GM19438 (cell line): ENCODE measurements around the gene POGLUT2.
"Not testable (repeated sequence)": the region's sequence is repeated elsewhere in the genome, so short reads cannot be mapped to it uniquely, and the experiment has no call there.

ENCODE experiments used
- ATAC-seq: cut with Tn5 transposase; IDR thresholded peaks from one replicate; pipeline ENCODE4 v1.9.1; 2021; ENCODE audit warnings: low read depth; ENCODE audit not compliant: unreplicated experiment

POGLUT2 gene

DNA sequence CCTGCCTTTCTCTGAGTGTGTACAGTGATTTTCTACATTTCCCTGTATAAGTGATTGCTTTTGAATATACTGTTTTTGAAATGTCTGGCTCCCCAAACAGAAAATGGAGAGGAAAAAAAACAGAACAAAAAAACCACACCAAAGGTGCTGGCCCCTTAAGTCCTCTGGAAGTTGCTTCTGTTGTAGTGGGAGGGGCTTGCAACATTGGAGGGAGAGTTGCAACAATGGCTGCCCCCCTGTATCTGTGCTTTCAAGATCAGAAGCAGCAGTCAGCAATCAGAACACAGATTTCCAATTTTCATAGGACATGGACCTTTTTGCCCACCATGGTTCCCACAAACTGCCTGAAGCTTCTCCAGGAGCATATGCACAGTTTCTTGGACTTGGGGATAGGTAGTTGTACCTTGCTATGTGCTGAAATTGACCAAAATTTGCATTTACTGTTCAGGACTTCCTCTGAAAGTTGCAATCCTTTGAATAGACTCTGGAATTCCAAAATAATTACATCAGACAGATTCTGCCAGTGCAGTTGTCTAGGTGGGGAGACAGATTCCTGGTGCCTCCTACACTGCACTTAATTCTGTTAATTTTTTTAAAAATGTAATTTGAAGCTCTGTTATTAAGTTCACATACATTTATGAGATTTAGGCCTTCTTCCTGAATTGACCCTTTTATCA is 14.0 kb upstream of the POGLUT2 start:
- no peak for ATAC-seq

DNA sequence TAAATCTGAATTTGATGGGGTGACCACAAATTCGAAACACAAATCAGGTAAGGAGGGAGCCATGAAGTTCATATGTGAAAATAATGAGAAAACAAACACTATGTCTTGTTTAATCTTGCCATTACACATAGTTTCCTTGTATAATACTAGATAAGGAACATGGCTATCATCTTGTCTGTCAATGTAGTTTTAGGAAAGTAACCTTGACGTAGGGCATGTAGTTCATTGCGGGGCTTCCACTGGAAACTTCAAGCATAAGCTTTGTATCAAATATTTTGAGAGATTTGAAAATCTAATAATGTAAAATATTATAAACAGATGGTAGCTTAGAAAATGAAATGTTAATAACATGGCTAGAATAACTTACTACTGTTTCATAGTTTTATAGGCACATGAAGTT is 8.9 kb upstream of the POGLUT2 start:
- no peak for ATAC-seq

DNA sequence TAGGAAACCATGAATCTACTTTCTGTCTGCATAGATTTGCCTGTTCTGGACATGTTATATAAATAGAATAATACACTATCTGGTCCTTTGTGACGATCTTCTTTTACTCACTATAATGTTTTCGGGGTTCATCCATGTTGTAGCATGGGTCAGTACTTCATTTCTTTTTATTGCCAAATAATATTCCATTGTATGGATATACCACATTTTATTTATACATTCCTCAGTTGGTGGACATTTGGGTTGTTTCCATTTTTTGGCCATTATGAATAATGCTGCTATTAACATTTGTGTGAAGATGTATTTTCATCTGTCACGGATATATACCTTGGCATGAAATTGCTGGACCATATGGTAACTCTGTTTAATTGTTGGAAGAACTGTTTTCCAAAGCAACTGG is 6.9 kb upstream of the POGLUT2 start:
- ATAC-seq: no peak

DNA sequence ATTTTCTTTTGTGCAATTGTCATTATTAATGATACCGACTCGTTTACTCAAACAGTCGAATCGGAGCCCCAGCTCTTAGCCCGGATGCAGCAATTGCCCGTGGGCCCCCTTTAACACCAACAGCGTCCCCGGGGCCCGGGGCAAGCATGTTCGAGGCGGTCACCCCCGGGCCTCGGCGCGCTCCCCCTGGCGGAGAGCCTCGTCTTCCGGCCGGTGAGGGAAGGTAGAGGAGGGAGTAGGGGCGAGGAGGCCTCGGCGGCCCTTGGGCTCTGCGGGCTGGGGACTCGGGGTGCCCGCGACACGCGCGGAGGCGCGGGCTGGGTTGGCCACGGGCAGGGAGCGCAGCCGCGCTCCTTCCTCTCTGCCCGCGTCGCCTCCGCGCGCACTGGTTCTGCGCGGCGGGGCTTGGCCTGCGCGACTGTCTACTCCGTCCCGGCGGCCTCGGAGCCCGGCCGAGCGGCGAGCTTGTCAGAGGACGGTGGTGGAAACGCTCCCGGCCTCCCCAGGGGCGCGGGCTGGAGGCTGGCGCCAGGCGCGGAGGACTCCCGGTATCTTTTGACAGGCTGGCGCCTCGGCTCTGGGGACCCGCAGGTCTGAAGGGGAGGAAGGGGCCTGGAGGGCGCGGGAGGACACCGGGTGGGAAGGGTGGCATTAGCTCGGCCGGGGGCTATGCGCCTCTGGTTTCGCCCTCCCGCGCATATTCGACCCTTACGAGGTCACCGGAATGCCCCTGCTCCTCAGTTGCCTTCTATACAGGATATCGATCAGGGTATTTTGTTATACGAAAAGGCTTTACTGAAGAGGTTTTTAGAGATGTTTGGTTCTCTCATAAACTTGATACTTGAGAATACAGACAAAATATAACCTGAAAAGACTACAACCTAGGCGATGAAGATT is 1.6 kb upstream of the POGLUT2 start:
- peak; percentile 69 for ATAC-seq

DNA sequence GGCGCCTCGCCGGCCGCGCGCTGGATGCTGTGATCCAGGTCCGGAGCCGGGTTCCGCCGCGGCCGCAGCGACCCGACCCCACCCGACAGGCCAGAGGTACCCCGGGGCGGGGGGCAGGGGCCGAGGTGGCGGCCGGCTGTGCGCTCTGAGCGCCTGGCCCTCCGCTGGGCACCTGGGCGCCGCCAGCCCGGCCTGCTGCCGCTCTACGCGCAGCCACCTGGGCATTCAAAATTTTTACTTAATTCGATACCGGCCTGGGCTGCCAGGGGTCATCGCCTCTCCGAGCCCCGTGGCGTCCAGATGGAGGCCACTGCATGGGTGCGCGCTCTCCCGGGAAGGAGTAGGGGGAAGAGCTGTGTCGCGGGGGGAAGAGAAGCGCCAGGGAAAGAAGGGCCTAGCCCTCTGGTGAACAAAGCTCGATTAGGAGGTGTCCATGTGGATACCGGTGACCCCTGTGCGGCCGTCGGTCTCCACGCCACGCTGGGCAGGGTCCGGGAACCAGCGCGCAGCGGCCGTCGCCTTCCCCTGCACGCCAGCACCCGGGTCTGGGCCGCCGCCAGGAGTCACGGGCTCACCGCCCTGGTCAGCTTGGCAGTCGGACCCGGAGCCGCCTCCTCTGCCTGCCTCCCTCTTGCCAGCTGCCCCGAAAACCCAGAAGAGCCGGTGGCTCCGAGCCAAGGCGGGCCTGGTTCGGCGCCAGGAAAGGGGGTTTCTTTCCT is 809 bp upstream of the POGLUT2 start:
- peak; percentile 10 for ATAC-seq

DNA sequence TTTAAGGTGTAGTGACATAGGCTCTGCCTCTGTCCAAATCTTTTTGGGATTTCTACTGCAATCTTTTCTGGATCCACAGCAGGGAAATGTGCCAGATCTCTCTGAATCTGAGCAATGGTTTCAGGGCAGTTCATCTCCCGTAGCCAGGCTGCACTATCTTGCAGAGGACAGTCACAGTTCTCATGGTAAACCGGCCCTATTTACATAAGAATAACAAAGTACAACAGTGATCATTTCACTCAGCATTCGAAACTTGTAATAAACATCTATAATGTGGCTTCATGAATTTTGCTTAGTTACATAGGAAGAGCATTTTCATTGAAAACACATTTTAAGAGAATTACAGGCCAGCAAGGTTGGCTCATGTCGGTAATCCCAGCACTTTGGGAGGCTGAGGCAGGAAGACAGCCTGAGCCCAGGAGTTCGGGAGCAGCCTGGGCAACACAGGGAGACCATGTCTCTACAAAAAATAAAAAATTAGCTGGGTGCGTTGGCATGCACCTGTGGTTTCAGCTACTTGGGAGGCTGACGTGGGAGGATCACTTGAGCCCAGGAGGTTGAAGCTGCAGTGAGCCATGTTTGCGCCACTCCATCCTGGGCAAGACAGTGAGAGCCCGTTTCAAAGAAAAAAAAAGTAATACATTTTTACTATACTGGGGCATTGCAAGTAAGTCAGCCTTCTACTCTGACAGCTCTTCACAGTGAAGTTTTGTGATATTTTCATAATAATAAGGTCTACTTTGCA is 5.0 kb downstream of the POGLUT2 start:
- ATAC-seq: no peak

DNA sequence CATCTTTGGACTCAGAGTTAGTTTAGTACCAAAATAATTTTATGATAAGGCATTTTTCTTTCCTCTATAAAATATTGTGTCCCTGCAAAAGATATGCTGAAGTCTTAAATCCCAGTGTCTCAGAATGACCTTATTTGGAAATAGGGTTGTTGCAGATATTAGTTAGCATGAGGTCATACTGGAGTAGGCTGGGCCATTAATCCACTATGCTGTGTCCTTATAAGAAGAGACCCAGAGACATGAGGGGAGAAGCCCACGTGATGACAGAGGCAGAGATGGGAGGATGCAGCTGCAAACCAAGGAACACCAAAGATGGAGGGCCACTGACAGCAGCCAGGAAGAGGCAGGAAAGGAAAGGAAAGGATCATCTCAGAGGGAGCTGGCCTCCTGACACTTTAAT is 6.4 kb downstream of the POGLUT2 start:
- no peak for ATAC-seq

DNA sequence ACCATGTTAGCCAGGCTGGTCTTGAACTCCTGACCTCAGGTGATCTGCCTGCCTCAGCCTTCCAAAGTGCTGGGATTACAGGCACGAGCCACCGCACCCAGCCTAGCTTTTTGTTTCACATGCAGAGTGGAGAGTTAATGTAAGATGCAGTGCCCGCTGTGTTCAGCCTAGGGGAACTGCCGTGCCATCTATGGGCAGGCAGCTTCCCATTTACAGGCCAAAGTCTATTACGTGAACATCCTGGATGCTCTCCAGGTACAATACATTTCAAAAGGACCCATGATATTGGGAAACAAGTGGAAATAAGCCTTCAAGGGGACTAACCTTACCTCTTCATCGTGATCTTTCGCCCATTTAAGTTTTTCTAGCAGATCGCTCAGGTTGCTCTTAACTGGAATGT is 10.1 kb downstream of the POGLUT2 start:
- no peak for ATAC-seq

DNA sequence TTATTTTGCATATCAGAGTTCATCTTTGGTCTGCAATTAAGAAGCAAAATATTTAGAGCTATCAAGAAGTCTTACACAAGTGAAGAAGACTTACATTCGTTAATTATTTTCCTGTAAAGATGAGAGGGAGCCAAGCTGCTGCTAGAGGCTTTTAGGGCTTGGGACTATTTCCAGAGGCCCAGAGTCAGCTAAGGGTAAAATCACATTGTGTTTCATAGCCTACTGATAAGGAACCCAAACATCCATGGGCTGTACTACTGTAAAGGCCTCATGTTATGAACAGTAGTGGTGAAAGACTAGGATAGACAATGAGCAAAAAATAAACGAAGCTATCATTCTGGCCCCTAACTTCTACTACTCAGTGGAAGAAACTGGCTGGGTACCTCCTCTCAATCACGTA is 14.3 kb downstream of the POGLUT2 start:
- no peak for ATAC-seq

DNA sequence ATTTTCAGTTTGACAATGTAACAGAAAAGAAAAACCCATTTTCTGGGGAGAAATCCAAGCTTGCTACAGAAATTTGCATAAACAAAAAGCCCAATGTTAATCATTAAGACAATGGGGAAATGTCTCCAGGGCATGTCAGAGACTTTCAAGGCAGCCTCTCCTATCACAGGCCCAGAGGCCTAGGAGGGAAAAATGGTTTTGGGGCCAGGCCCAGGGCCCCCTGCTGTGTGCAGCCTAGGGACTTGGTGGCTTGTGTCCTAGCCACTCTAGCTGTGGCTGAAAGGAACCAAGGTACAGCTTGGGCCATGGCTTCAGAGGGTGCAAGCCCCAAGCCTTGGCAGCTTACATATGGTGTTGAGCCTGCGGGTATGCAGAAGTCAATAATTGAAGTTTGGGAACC is 17.2 kb downstream of the POGLUT2 start:
- no peak for ATAC-seq

DNA sequence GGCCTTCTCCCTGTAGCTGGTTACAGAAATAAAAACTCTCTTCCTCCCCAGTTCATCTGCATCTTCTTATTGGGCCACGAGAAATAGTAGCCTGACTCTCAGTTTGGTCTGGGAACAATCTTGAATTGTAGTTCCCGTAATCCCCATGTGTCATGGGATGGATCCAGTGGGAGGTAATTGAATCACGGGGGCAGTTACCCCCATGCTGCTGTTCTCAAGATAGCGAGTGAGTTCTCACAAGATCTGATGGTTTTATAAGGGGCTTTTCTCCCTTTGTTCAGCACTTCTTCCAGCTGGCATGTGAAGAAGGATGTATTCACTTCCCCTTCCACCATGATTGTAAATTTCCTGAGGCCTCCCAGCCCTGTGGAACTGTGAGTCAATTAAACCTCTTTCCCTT is 18.1 kb downstream of the POGLUT2 start:
- not testable (repeated sequence) for ATAC-seq

DNA sequence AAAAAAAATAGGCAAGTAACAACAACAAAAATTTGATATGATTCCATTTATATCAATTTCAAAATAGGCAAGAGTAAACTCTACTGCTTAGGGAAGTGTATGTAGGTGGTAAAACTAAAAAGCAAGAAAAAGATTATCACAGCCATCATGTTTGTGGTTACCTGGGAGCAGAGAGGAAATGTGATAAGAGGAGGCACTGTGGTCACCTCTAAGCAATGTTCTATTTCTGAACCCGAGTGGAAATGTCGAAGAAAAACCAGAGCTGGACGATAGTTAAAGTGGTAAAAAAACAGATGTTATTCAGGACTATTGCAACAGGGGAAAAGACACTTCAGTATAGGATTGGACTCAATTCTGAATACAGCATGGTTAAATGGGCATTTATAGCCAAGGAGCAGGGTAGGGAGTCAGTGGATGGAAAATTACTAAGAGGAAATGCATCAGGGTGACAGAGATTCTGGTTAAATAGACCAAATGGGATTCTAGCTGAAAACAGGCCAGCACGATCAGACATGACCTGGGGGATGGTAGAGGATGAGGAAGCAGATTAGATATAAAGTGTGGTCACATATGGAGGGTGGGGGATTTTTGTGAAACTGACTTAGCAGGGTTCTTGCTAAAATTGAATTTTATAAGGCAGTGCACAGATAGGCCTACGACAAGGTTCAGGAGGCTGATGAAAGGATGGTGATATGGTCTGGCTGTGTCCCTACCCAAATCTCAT is 19.2 kb downstream of the POGLUT2 start:
- no peak for ATAC-seq

DNA sequence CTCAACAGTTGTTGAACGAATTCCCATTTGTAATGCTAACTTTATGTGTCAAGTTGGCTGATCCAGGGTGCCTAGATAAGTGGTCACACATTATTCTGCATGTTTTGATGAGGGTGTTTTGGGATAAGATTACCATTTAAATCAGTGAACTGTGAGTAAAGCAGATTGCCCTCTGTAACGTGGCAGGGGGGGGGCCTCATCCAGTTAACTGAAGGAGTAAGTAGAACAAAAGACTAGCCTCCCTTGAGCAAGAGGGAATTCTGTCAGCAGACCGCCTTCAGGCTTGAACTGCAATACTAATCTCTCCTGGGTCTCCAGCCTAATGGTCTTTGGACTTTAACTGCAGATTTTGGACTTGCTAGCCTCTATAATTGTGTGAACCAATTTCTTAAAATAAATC is 21.0 kb downstream of the POGLUT2 start:
- ATAC-seq: no peak

DNA sequence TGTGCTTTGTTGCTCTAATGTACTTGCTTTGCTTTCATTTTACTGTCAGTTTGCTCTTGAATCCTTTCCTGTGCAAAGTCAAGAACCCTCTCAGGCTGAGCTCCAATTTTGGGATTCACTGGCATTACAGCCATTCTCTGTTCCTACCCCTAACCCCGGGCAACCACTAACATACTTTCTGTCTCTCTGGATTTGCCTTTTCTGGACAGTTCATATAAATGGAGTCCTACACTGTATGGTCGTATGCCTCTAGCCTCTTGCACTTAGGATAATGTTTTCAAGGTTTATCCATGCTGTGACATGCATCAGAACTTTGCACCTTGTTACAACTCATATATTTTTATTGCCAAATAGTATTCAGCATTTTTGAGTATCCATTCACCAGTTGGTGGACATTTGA is 22.5 kb downstream of the POGLUT2 start:
- ATAC-seq: no peak

DNA sequence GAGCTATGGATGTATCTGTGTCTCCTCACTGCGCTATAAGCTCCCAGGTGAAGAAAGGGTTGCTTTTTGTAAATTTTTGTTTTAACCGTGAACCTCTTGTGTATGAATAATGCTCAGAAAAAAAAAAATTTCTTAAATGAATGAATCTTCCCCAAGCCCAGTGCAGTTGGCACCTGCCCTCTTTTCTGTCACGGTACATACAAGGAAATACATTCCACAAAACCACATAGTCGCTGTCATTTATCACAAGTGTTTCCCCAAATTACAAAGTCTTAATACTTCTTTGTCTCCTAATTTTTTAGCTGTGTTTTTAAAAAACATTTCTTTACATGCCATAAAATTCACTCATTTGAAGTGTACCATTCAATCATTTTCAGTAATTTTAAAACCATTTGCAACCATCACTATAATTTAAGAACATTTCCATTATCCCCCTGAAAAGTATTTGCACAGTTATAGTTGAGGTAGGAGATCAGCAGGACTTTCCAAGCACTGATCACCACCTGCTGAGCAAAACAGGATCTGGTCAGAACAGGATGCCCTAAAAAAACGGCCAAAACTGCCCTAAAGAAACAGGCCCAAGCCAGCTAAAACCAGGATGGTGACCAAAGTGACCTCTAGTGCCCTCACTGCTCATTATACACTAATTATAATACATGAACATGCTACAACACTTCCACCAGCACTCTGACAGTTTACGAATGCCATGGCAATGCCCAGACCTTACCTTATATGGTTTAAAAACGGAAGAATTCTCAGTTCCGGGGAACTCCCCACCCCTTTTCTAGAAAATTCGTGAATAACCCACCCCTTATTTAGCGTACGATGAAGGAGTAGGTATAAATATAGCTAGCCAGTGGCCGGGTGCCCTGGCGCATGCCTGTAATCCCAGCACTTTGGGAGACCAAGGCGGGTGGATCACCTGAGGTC is 23.9 kb downstream of the POGLUT2 start:
- ATAC-seq: no peak

DNA sequence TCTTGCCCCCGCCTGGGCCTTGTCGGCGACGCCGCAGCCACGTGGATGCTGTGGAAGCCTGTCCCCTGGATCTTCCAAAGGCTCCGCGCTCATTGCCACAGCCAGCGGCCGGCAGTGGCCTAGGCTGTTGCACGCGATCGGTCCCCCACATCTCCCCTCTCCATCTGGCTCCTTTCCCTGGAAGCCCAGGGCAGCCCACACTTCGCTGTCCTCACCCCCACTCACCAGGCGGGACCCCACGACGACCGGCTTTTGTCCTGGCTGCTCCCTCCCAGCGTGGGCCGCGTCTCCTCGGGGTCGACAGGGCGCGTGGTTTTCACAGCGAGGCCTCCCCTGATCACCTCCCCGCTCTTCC is 24.6 kb downstream of the POGLUT2 start:
- no peak for ATAC-seq

DNA sequence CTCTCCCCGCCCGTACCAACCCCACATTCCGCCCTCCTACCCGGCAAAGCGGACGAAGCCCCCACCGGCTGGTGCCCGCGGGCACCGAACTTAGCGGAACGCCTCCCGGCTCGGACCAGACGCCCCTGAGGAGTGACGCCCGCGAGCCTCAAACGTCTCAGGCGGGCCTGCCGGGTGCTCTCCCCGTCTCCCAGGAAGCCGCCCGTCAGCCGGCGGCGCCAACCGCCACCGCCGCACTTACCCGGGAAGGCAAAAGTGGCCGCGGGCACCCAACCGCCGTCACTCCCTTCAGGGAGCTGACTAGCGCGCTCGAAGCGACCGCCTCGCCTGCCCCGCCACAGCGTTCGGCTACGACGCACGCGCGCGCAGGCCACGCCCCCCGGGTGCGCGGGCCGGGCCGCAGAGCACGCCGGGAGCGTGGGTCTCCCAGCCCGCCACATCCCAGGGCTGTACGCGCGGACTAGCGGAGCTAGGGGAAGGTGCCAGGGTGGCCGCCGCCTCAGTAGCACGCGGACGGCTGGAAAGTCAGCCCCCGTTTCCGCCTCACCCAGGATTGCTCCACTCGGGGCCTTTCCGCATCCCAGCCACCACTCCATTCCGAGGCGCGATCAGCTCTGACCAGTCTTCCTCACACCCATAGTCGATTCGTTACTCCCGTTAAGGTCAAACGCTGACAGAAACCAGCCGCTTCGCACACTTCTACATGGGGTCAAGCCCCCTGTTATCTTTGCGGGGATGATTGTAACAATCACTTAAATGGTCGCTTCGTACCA is 25.1 kb downstream of the POGLUT2 start, which contains the start of gene TEX30:
TSS of gene TEX30 (minus strand) at position 346 of the 773 bp plus-strand sequence. CDS start 3,760 bp downstream, outside the sequence.
- peak; percentile 86 for ATAC-seq

DNA sequence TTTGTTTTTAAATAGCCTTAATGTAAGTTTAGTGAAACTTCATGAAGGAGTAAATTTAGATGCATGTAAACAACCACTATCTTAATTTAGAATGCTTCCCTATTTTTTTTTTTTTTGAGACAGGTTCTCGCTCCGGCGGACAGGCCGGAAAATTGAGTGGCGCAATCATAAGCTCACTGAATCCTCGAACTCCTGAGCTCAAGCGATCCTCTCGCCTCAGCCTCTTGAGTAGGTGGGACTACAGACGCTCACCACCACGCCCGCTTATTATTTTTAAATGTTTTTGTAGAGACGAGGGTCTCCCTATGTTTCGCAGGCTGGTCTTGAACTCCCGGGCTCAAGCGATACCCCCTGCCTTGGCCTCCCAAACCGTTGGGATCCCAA is 26.7 kb downstream of the POGLUT2 start:
- no peak for ATAC-seq
